A673 (cell line): ENCODE results near the gene CLEC4E. TPM values are rescaled to one million over a fixed set of nuclear protein-coding genes. Genes with fewer than 3 reads are reported as not detected.
A peak's percentile ranks its signal among the peaks of the same experiment; 100 is the strongest.
"Not testable (repeated sequence)": the region's sequence is repeated elsewhere in the genome, so short reads cannot be mapped to it uniquely, and the experiment has no call there.

Source experiments
- BruUV-seq: library from RNA; stranded (reverse); fragments of 400-500 nt; replicated peaks from 2 replicates; lab custom pipeline; 2021; lab: Mats Ljungman, UMichigan
- CTCF ChIA-PET: fragments of 300-600 bp; sonication (Branson Sonifier 250); formaldehyde crosslinking; loops from one replicate; lab custom pipeline; 2022; ENCODE audit warnings: antibody characterized with exemption; lab: Charles Lee
- POLR2A ChIA-PET: fragments of 300-600 bp; sonication (Branson Sonifier 250); formaldehyde crosslinking; loops from one replicate; lab custom pipeline; 2022; ENCODE audit warnings: antibody characterized with exemption; ENCODE audit not compliant: low non-redundant PET; lab: Charles Lee
- DNase-seq: peaks from one replicate; pipeline ENCODE4 v3.0.0-alpha.2; 2015; ENCODE audit warnings: low spot score
- H3K27ac ChIP-seq: fragments of 200-600 bp; sonication (generic); 2 replicates; pipeline ENCODE4 v1.5.1; 2016; ENCODE audit warnings: mixed run types, low read depth, mild to moderate bottlenecking, mixed read lengths, antibody characterized with exemption, low read length; ENCODE audit not compliant: poor library complexity, severe bottlenecking
- H3K27me3 ChIP-seq: fragments of 200-600 bp; sonication (generic); replicated peaks from 2 replicates; pipeline ENCODE4 v1.6.1; 2017; ENCODE audit warnings: mixed run types, low read depth, mild to moderate bottlenecking, mixed read lengths, antibody characterized with exemption, low read length; ENCODE audit not compliant: insufficient read depth, poor library complexity
- H3K36me3 ChIP-seq: fragments of 200-600 bp; sonication (generic); 2 replicates; pipeline ENCODE4 v1.6.1; 2016; ENCODE audit warnings: mixed run types, mild to moderate bottlenecking, mixed read lengths, antibody characterized with exemption, low read length; ENCODE audit not compliant: insufficient read depth, poor library complexity, severe bottlenecking
- H3K4me1 ChIP-seq: fragments of 200-600 bp; sonication (generic); 2 replicates; pipeline ENCODE4 v1.6.1; 2017; ENCODE audit warnings: mixed run types, mild to moderate bottlenecking, mixed read lengths, antibody characterized with exemption, low read length; ENCODE audit not compliant: insufficient read depth, poor library complexity, severe bottlenecking
- H3K4me3 ChIP-seq: fragments of 200-600 bp; sonication (generic); 2 replicates; pipeline ENCODE4 v1.5.1; 2016; ENCODE audit warnings: low read depth, mixed run types, mild to moderate bottlenecking, mixed read lengths, low read length; ENCODE audit not compliant: poor library complexity, severe bottlenecking
- H3K9me3 ChIP-seq: fragments of 200-600 bp; sonication (generic); 2 replicates; pipeline ENCODE4 v1.6.1; 2016; ENCODE audit warnings: mixed run types, low read depth, mild to moderate bottlenecking, mixed read lengths, antibody characterized with exemption, low read length; ENCODE audit not compliant: poor library complexity, severe bottlenecking
- EZH2 ChIP-seq: fragments of 200-600 bp; sonication (generic); IDR thresholded peaks from 2 replicates; pipeline ENCODE4 v1.6.1; 2017; ENCODE audit warnings: borderline replicate concordance, low read depth, mild to moderate bottlenecking, mixed read lengths, antibody characterized with exemption, low read length; ENCODE audit not compliant: poor library complexity, severe bottlenecking
- intact Hi-C: fragments of 100-400 bp; cut with micrococcal nuclease; formaldehyde crosslinking; loops from one replicate; pipeline ENCODE4 v1.10.0; 2022; ENCODE audit not compliant: unreplicated experiment
- total RNA-seq: library from RNA; stranded (reverse); gene quantifications from 2 replicates; pipeline ENCODE4 v1.2.3, GENCODE V29; 2021
- TF ChIP-seq, protein P1 (sequence below): fragments of 300-800, 200-600 bp; sonication (generic); conservative IDR thresholded peaks from 2 replicates; pipeline ENCODE4 v1.5.1; 2017; ENCODE audit warnings: low read depth, mild to moderate bottlenecking, antibody characterized with exemption, low read length, moderate library complexity, mixed read lengths

CLEC4E gene
- total RNA-seq, 1 experiment from 2014 or later = not detected

DNA sequence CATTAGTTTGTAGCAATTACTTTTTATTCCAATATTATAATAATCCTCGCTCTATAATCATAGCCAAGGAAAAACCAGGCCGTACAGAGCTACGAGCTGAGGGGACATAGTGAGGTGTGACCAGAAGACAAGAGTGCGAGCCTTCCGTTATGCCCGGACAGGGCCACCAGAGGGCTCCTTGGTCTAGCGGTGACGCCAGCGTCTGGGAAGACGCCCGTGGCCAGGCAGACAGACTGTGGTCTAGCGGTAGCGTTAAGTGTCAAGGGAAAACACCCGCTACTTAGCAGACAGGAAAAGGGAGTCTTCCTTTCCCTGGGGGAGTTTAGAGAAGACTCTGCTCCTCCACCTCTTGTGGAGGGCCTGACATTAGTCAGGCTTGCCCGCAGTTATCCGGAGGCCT lies 2.9 kb downstream of the CLEC4E start:
- peaks cover 59% of the 10 kb centered on the region for H3K27me3 ChIP-seq
- CTCF ChIA-PET, BruUV-seq, intact Hi-C loops, H3K4me1 ChIP-seq, H3K36me3 ChIP-seq, H3K9me3 ChIP-seq, POLR2A ChIA-PET, H3K27ac ChIP-seq, H3K4me3 ChIP-seq: not testable (repeated sequence)
- TF ChIP-seq, protein P1, sequence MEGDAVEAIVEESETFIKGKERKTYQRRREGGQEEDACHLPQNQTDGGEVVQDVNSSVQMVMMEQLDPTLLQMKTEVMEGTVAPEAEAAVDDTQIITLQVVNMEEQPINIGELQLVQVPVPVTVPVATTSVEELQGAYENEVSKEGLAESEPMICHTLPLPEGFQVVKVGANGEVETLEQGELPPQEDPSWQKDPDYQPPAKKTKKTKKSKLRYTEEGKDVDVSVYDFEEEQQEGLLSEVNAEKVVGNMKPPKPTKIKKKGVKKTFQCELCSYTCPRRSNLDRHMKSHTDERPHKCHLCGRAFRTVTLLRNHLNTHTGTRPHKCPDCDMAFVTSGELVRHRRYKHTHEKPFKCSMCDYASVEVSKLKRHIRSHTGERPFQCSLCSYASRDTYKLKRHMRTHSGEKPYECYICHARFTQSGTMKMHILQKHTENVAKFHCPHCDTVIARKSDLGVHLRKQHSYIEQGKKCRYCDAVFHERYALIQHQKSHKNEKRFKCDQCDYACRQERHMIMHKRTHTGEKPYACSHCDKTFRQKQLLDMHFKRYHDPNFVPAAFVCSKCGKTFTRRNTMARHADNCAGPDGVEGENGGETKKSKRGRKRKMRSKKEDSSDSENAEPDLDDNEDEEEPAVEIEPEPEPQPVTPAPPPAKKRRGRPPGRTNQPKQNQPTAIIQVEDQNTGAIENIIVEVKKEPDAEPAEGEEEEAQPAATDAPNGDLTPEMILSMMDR = peak; percentile 32
- DNase-seq = peak; percentile 16

DNA sequence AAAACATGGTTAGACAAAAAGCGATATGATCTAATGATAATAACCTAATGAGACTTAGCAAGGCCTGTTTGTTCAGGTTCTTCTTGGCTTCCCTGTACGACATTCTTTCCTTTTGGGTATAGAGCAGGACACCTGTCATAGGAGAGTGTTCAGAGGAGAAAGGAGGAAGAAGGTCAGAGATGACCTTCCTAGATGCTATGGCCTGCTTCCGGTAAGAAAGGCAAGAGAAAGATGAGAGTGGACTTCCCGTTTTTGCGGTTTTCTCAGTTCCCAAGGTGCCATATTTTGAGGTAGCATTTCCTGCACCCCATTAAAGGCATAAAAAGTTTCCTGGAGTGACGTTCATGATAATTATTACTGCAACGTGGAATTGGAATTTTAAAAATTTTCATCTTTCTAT lies 8.7 kb downstream of the CLEC4E start:
- Histone ChIP-seq H3K9me3 (no peaks in the 10 kb centered on the region), H3K4me1 (no peaks in the 10 kb centered on the region), H3K36me3 (no peaks in the 10 kb centered on the region), H3K27ac (no peak overlapping the region), H3K4me3 (no peak overlapping the region), H3K27me3 (peaks cover 65% of the 10 kb centered on the region)
- BruUV-seq = no TSS peak
- intact Hi-C loops = no loop called here
- no peak for DNase-seq
- POLR2A ChIA-PET = no interaction called here
- CTCF ChIA-PET = no interaction called here
- TF ChIP-seq EZH2 = no peak
- TF ChIP-seq, protein P1 = no peak

DNA sequence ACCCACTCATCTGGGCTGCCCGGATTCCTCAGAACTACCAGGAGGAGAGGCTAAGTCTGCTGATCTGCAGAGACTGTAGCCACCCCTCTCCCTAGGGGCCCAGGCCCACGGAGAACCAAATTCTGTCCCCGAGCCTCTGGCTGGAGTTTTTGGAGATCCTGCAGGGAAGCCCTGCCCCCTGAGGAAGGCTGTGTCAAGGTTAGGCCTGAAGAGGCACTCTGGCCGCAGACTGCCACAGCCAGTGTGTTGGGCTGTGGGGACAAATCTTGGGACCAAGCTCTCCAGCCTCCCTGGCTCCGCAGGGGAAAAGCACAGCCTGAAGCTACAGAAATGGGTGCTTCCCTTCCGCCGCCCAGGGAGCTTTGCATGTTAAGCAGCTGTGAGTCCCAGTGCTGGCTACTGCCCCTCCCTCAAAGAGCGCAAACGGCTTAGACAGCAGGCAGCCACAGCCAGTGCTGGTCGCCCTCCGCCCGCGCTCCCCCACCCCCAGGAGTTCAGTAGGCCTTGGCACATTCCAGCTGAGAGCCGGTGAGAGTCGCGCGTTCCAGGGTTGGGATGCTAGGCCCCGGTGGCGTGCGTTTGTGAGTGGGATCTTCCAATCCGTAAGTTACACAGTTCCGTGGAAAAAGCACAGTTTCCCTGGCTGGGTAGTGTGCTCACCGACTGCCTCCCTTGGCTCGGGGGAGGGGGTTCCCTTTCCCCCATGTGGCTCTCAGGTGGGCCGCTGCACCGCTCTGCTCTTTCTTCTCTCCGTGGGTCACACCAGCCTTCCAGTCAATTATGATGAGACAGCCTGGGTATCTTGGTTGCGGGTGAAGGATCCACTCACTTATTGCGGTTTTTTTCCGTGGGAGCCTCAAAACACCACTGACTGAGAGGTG lies 13.2 kb downstream of the CLEC4E start:
- no peaks in the 10 kb centered on the region for H3K4me1 ChIP-seq
- BruUV-seq = no TSS peak
- no peak overlapping the region for H3K27ac ChIP-seq
- DNase-seq = no peak
- ChIA-PET POLR2A (no interaction called here), CTCF (no interaction called here)
- peaks cover 23% of the 10 kb centered on the region for H3K27me3 ChIP-seq
- TF ChIP-seq, protein P1 = no peak
- TF ChIP-seq EZH2 = no peak
- H3K4me3 ChIP-seq = no peak overlapping the region
- H3K36me3 ChIP-seq = no peaks in the 10 kb centered on the region
- intact Hi-C loops = no loop called here
- no peaks in the 10 kb centered on the region for H3K9me3 ChIP-seq
